Mesenteric fat pad (tissue), 1 donor: ENCODE measurements around the gene KCNJ12. TPM values are rescaled to one million over a fixed set of nuclear protein-coding genes. Genes with fewer than 3 reads are reported as not detected.
A peak's percentile ranks its signal among the peaks of the same experiment; 100 is the strongest.

Source experiments
- DNase-seq: peaks from one replicate; pipeline ENCODE4 v3.0.0-alpha.2; 2020; ENCODE audit warnings: low spot score
- total RNA-seq: library from RNA; stranded (reverse); fragmentation: NEBNext Ultra II Directional; extraction: Animal tissue kit (Norgen Biotek cat#: 25700); gene quantifications from one replicate; pipeline ENCODE4 v1.2.1, GENCODE V29; 2021
- donor health status: DM: yes; HTN: yes; CAD: no.

KCNJ12 gene
- total RNA-seq, 1 donor from 2014 or later: 2.5 TPM

DNA sequence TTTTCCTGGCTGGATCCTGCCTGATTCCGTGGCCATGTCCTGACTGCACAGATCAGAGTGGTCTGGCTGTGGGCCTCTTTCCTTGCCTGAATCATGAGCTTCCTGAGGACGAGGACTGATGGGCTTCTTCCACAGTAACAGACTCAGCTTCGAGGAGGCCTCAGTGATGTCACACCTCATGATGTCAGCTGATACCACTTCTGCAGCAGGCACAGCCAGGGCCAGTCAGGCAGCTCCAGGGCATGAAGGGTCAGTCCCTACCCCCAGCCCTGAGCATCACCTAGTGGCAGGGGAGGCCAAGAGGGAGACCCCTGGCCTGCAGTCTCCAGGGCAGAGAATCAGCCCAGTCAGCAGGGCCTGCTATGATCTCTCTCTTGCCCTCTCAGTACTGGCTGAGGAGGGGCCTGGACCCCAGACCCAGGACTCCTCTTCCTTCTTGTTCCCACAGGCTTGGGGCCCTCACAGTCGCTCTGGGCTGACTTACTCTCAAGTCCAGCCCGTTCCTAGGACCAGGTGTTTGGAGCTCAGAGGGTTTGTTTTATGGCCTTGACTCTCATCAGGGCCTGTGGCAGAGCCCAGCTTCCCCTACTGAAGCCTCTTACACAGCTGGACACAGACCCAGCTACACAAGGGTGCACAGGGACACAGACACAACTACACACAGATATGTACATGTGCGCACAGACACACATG lies 26.7 kb upstream of the KCNJ12 start:
- peak; percentile 64 for DNase-seq

DNA sequence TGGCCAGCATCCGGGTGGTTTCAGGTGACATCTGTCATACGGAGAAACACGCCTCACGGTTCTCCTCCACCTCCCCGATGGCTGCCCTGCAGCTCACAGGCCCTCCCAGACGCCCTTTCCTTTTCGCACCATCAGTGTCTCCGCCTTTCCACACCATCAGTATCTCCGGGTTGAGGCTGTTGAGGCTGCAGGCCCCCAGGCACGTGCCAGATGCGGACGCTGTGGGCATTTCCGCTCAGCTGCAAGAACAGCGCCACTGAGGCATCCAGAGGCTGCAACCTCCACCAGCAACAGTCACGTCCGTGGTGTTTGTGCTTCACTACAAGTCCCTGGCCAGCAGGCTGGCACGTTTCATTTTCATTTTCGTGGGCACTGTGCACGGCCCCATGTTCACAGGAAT lies 25.7 kb upstream of the KCNJ12 start:
- DNase-seq: peak; percentile 26

DNA sequence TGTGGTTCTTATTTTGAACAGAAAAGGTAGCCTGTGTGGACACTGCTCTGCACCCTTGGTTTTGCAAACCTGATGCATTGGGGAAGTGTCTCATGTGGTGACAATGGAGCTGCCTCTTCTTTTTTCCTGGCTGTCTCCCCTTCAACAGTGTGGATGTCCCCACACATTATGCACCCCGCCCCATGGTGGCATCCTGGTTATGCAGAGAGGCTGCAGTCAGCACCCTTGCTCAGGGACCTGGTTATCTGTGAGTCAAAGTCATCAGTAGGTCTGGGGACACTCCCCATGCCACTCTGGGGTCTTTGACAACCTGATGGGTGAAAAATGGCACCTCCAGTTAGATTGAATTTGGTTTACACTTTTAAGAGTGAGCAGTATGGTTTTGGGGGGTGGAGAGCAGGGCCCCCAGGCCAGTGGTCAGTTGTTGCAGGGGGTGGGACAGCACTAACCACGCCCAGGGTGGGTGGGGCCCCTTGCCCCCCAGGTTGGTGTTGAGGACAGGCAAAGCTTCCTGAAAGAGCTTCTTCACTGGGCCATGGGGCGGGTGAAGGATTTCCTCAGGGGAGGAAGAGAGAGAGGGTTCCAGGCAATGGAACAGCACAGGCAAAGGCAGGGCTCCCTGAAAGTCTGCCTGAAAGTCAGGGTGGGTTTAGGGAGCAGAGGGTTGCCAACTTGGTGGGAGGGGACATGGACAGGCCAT lies 24.6 kb upstream of the KCNJ12 start:
- peak; percentile 72 for DNase-seq

DNA sequence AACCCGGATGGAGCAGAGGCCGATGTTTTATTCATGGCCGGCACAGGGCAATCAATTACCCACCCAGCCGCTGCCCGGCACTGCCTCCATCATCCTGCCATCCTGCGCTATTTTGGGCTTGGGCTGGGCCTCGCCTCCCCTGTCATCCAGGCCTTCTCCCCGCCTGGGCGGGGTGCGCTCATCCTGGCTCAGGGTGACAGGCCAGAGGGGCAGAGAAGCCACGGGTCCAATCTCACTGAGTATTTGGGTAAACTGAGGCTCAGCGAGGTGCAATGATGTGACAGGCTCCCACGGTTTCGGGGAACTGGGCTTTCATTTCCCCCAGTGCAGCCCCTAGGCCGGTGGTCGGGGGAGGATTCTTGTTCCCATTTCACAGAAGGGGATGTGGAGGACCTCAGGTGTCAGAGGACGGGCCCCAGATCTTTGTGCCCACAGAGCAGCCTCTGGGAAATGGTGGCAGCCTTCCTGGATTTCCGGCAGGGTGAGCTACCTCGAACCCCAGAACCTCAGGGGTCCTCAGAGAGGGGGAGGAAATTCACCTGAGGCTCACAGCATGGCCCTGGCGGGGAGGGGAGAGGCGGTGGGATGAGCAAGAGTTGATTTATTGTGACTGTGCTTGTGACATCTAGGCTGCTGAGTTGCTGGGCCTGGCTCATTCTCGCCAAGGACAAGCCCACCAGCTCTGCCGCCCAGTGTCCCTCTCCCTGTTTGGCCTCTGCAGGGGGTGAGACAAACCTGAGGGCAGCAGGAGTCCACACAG lies 23.8 kb upstream of the KCNJ12 start:
- DNase-seq: peak; percentile 75

DNA sequence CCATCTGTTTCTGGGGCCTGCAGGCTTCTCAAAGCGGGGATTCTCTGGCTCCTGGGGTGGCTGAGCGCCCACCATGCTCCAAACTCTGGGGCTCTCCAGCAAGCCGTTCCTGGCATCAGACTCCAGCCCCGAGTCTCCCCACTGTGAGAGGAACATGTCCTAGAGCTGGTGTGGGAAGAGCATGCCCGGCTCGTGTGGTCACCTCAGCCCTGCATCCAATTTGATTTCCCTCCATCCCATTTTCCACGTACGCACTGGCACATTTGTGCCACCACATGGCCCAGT lies 23.2 kb upstream of the KCNJ12 start:
- no peak for DNase-seq

DNA sequence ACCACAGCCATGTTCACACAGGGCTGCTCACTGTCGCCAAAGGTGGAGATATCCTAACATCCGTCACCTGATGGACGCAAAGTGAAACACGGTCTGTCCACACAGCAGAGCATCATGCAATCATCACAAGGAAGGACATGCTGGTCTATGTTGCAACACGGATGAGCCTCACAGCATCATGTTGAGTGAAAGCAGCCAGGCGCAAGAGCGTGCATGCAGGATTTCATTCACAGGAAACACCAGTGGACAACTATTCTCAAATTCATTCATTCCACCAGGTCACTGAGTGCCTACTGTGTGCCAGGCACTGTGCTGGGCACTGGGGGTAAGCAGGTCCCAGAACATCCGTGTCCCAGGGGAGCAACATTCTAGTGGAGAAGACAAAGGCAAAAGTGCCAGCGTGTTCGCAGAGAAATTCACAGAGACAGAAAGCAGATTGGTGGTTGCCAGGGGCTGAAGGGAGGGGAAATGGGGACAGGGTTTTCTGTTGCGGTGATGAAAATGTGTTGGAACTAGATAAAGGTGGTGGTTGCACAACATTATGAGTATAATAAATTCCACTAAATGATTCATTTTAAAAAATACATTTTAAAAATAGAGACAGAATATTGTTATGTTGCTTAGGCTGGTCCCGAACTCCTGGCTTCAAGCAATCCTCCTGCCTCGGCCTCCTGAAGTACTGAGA lies 22.7 kb upstream of the KCNJ12 start:
- DNase-seq: no peak

DNA sequence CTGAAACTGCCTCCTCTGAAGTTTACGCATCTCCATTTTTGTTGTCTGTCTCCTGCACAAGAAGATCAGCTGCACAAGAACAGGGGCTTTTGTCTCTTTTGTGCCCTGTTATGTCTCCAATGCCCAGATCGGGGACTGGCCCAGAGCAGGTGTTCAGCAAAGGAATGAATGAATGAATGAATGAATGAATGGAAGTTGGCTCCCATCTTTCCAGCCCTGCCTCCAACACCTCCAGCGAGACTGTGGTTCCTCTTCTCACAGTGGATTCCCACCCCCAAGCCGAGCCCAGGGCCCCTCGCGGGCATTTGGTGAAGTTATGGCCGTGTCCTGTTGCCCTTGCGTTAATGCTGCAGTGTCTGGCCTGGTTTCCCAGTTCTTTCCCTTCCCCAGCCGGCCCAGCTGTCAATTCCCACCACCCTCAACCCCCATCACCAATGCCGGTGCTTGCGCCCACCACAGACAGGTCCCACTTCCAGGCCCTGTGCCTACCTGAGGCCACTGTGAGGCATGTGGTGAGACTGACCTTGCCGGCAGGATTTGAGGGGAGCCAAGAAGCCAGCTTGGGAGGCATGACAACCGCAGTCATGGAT lies 21.3 kb upstream of the KCNJ12 start:
- DNase-seq: no peak

DNA sequence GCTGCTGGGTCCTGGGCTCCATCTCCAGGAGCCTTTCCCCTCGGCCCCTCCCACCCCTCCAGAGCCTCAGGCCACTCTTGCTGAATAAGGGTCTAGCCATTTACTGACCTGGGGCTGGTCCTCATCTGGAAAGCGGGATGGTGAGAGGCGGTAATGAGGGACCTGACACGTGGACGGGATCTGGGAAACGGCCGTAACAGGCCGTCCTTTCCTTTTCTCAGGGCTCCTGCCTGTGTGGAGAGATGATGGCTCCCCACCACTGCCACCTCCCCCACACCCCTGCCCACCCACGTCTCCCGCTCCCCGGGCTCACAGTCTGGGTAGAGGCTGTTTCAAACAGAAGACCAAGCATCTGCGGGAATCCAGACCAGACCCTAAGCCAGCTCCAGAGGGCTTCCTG lies 20.6 kb upstream of the KCNJ12 start:
- no peak for DNase-seq

DNA sequence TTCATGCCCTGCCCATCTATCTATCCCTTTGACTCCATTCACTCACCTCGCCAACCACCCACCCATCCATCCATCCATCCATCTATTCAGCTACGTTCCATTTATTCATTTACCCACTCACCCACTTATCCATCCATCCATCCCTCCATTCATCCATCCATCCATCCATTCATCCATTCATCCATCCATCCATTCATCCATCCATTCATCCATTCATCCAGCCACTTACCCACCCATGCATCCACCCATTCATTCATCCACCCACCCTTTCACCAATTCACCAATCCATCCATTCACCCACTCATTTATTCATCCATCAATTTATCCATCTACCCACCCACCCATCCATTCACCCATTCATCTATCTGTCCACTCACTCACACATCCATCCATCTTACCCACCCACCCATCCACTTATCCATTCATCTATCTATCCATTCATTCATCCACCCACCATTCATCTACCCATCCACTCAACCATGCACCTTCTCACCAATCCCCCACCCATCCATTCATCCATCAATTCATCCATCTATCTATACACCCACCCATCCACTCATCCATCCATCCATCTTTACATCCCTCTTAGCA lies 19.5 kb upstream of the KCNJ12 start:
- DNase-seq: no peak

DNA sequence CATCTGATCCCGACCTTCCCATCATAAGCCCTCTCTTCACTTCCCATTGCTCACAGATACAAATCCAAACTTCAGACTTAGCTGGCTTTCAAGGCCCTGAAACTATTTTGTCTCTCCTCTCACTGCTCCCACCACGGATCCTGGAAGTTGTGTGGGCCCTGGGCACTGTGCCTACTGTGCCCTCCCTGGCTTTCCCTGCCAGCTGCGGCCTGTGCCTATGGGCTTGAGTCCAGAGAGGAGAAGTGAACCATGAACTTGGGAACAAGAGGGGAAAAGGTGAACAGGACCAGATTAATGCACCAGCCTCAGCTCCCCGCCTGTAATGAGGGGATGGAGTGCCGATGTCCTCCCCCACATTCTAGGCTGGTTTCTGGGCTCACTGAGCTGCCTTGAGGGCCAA lies 18.9 kb upstream of the KCNJ12 start:
- DNase-seq: no peak

DNA sequence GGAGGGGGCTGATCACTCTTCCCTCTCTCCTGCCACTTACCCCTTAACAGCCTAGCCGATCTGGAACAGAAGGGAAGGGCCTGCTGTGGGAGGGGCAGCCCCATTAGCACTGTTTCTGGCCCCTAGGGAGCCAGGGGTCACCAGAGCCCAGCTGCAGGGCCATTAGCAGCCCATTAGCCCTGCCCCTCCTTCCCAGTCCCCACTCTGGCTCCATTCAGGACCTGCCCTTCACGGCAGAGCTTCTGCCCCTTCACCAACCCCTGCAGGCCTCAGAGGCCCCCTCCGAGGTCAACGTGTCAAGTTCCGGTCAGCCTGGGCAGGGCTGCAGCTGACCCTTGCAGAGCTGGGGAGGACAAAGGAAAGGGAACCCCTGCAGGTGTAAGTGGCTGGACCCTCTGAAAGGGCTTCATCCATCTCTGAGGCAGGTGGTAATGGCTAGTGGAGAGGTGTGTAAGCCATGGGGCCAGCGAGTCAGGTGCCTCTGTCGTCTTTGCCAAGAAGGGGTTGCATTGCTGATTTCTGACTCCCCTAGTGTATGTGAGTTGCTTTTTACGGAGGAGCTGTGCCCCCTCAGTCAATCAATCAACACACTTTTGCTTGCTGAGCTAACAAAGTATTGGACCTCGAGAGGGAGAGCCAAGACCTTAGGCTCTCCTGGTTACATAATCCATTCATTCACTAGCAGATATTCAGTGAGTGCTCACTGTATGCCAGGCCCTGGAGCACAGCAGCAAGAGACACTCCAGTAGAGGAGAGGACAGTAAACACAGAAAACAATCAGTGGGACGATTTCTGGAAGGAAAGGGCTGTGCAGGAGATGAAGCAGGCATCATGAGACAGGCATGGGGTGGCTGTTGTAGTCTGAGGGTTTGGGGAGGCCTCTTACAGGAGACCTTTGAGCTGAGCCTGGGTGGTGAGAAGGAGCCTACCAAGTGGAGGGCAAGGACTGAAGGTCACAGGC lies 18.2 kb upstream of the KCNJ12 start:
- no peak for DNase-seq

DNA sequence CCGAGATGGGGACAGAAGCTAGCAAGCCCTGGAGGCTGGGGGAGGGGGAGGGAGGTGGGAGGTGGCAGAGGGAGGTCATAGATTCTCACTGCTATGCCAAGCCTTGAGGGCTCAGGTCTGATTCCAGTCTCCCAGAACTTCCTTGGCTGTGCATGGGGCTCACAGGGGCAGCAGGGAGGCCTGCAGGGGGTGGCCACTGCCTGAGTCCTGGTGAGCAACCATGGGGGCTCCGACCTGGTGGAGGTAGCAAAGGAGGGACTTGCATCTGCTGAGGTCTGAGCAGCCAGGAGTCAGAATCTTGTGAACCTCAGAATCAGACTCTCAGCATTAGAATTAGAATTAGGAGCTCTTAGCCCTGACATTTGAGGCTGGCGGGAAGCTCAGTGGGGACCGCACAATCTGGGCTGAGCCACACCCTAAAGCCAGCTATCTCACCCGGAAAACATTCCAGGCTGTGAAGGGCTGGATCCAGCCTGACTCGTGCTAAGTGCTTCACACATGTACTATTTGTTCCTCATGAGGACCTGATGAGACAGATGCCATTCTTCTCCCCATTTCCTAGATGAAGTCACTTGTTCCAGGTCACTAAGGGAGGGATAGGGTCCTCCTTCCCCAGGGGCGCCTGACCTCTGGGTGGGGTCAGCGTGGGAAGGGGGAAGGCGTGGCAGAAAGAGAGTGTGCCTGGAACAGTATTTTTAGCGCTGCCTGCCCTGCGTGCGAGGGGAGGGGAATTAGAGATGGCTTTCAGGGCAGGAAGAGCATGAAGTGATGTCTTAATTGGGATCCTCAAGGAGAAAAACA lies 17.3 kb upstream of the KCNJ12 start:
- no peak for DNase-seq

DNA sequence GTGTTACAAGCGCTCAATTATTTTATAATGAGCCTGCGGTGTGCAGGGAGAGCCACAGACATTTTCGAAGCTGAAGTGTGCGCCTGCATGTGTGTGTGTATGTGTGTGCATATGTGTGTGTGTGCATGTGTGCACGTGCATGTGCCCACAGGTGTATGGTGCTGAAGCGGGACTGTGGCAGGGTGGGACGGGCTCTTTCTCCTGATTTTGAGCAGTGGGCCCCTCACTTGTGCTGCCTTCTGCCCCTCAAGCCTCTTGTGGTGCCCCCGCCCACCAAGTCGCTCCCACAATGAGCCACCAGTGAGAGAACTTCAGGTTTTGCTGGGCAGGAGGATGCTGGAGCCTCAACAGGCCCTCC lies 16.7 kb upstream of the KCNJ12 start:
- DNase-seq: no peak

DNA sequence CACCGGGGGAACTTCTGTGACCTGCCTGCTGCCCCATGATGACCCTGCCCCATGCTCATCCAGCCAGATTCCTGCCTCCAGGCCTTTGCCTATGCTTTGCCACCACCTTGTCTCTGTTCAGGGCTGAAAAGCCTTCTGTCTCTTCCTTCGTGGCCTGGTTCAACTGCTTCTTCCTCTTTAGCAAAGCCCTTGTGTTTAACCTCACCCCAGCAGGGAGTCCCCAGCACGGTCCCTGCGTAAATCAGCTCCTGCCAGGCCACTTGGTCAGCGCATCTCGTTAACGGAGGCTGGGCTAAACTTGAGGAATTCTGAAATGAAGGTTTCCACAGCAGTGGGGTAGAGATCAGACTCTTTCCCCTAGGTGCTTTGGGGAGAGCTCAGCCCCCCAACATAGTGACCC lies 16.1 kb upstream of the KCNJ12 start:
- no peak for DNase-seq

DNA sequence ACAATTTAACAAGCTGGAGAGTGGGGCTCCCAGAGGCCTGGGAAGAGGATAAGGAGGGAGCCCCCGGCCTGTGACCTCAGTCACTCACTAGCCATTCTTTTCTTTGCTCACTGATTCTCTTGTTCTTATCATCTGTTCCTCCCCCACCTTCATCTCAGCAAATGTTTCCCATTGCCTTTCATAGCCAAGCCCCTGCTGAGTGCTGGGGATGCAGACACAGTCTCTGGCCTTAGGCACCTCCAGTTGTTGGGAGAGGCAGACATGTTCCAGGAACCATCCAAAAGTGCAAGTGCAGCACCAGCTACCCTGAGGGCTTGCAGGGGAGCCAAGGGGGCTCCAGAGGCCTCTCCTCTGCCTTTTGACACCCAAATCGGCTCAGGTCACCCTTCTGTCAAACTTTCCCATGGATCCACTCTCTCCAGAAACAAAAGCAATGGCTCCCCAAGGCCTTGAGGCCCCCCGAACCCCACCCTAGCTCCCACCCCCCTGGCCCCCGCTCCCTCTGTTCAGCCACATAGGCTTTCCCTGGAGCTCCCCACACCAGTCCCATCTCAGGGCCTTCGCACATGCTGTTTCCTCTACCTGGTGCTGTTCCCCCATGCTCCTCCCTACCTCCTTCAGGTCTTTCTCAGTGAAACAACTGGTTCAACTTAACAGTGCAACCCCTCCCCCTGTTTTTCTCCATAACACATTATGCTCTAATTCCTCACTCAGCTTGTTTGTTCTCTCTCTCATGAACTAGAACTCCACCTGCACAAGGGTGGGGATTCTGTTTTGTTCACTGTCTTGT lies 14.9 kb upstream of the KCNJ12 start:
- no peak for DNase-seq

DNA sequence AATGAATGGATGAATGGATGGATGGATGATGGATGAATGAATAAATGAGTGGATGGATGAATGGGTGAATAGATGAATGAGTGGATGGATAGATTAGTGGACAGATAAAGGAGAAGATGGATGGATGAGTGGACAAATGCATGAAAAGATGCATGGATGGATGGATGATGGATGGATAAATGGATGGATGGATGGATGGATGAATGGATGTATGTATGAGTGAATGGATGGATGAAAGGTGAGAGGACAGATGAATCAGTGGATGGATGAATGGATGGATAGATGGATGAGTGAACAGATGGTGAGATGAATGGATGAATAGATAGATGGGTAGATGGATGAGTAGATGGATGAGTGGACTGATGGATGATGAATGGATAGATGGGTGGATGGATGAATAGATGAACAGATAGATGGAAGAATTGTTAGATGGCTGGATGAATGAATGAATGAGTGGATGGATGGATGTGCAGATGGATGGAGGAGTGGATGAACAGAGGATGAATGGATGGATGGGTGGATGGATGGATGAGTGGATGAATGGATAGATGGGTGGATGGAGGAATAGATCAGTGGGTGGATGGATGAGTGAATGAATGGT lies 13.7 kb upstream of the KCNJ12 start:
- DNase-seq: no peak

DNA sequence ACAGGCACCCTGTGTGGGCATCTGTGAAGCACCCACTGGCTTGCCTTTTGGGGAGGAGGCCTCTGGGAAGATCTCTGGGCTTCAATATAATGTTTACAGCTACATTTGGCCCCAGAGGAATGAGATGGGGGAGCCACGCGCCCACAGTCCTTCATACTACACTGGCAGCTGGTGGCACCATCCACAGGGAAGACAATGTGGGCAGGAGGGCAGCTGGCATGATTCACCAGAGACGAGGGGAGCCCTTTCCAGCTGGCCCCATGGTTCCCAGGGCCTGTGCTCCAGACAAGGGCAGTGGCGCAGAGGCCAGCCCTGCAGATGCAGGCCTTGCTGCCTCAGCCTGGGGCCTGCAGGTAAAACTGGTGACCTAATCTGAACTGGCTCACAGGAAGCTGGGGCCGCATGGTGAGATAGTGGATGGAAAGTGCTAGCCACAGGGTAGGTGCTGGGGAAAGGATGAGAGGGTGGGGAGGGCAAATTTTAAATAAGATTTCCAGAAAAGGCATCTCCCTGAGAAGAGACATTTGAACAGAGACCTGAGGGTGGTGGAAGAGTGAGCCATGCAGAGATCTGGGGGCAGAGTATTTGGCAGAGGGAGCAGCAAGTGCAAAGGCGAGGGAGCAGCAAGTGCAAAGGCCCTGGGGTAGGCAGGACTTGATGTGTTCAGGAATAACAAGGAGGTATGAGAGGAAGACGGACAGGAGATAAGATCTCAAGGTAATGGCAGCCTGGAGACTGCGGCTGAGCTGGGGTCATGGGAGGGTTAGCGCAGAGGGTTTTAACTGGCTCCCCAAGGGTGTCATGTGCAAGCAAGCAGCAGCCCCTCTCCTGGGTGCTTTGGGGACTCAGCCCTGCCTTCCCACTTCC lies 12.1 kb upstream of the KCNJ12 start:
- DNase-seq: no peak
